NCI-H1436 (cell line): ENCODE data around the gene ADORA1.

Source experiments
- DNase-seq: peaks from one replicate; lab custom pipeline; 2025; lab: John Stamatoyannopoulos, UW

Gene ADORA1

GRCh38 chr1:203127666-203128430 lies at the start of gene ADORA1:
Gene ADORA1, plus strand, starts transcription at chr1:203127726. Its CDS starts 1,116 bp downstream, at chr1:203128842.
- peak; percentile 36 for DNase-seq

GRCh38 chr1:203077956-203078355 lies 49.6 kb upstream of the ADORA1 start:
- DNase-seq = no peak

- DNase-seq = no peak
Observed at GRCh38 chr1:203078478-203078877, 49.0 kb upstream of the ADORA1 start.

- no peak for DNase-seq
Observed at GRCh38 chr1:203080456-203080855, 47.1 kb upstream of the ADORA1 start.

- no peak for DNase-seq
Observed at GRCh38 chr1:203081465-203082230, 45.9 kb upstream of the ADORA1 start.

- no peak for DNase-seq
Observed at GRCh38 chr1:203082231-203082505, 45.4 kb upstream of the ADORA1 start.

- no peak for DNase-seq
Observed at GRCh38 chr1:203082571-203083462, 44.7 kb upstream of the ADORA1 start.

GRCh38 chr1:203083463-203083921 lies 44.0 kb upstream of the ADORA1 start:
- no peak for DNase-seq

GRCh38 chr1:203084588-203085527 lies 42.7 kb upstream of the ADORA1 start:
- no peak for DNase-seq

GRCh38 chr1:203085528-203086406 lies 41.8 kb upstream of the ADORA1 start, which contains the start of gene MYOG:
Gene MYOG, minus strand, starts transcription at chr1:203086012. Its CDS starts 51 bp downstream, at chr1:203085961.
- DNase-seq = no peak

- DNase-seq = no peak
Observed at GRCh38 chr1:203086992-203087763, 40.3 kb upstream of the ADORA1 start.

GRCh38 chr1:203088441-203088840 lies 39.1 kb upstream of the ADORA1 start:
- DNase-seq = no peak

- DNase-seq = no peak
Observed at GRCh38 chr1:203089001-203089650, 38.4 kb upstream of the ADORA1 start.

GRCh38 chr1:203089651-203090045 lies 37.9 kb upstream of the ADORA1 start:
- no peak for DNase-seq

GRCh38 chr1:203090421-203091198 lies 36.9 kb upstream of the ADORA1 start:
- no peak for DNase-seq

GRCh38 chr1:203091199-203091477 lies 36.4 kb upstream of the ADORA1 start:
- DNase-seq = no peak

- no peak for DNase-seq
Observed at GRCh38 chr1:203091761-203092330, 35.7 kb upstream of the ADORA1 start.
